ENCODE results near the gene PSD2. TPM values are rescaled to one million over a fixed set of nuclear protein-coding genes. Genes with fewer than 3 reads are reported as not detected.

The PSD2 gene
- total and polyA plus RNA-seq, 12 donors: 0.03 to 0.09 (median 0.08) TPM; not detected in 9

- Histone ChIP-seq H3K36me3 (no peaks in the 10 kb centered on the region), H3K27ac (no peak overlapping the region), H3K27me3 (peaks cover 5 to 85% (median 66%) of the 10 kb centered on the region in 7 donors), H3K9me3 (no peaks in the 10 kb centered on the region), H3K4me1 (peaks cover 0 to 12% (median 5%) of the 10 kb centered on the region in 9 donors), H3K4me3 (peak overlapping the region in 6 of 10 donors; percentile 19 to 53 (median 44))
- intact Hi-C loops (cut with DNase I): loop anchor here in 2 of 10 donors (5.0 to 10.0 kb wide), 3 partner anchors 41 to 349 kb away; no protein-coding TSS in a partner anchor
- DNase-seq: no peak
- no peak for TF ChIP-seq CTCF (IDR thresholded peaks at IDR 0.05)
- no peak for ATAC-seq
- 3% methylated on average over 47 of the region's 47 CpGs for WGBS, 2 donors
These were observed 626 bp downstream of the PSD2 start for GRCh38 chr5:139796061-139796806.

- H3K27ac ChIP-seq: no peak overlapping the region
- WGBS, 2 donors: 65 to 76% methylated on average over 3 of the region's 3 CpGs
- peaks cover 0 to 12% (median 5%) of the 10 kb centered on the region in 9 donors for H3K4me1 ChIP-seq
- DNase-seq (no peak), ATAC-seq (no peak)
- H3K4me3 ChIP-seq: no peak overlapping the region
- intact Hi-C loops (cut with DNase I): loop anchor here in 2 of 10 donors (5.0 to 10.0 kb wide), 3 partner anchors 40 to 347 kb away; no protein-coding TSS in a partner anchor
- H3K9me3 ChIP-seq: no peaks in the 10 kb centered on the region
- no peaks in the 10 kb centered on the region for H3K36me3 ChIP-seq
- peaks cover 5 to 95% (median 76%) of the 10 kb centered on the region in 7 donors for H3K27me3 ChIP-seq
- TF ChIP-seq CTCF (IDR thresholded peaks at IDR 0.05): no peak
These were observed 1.7 kb downstream of the PSD2 start for GRCh38 chr5:139797335-139797734.

- no peak for DNase-seq
- intact Hi-C loops (cut with DNase I): loop anchor here in 2 of 10 donors (5.0 to 10.0 kb wide), 3 partner anchors 39 to 347 kb away; no protein-coding TSS in a partner anchor
- peaks cover 0 to 12% (median 5%) of the 10 kb centered on the region in 9 donors for H3K4me1 ChIP-seq
- H3K36me3 ChIP-seq: no peaks in the 10 kb centered on the region
- no peak for ATAC-seq
- peaks cover 5 to 98% (median 79%) of the 10 kb centered on the region in 7 donors for H3K27me3 ChIP-seq
- WGBS, 2 donors: 55 to 56% methylated on average over 9 of the region's 9 CpGs
- no peaks in the 10 kb centered on the region for H3K9me3 ChIP-seq
- no peak overlapping the region for H3K27ac ChIP-seq
- no peak for TF ChIP-seq CTCF (IDR thresholded peaks at IDR 0.05)
- H3K4me3 ChIP-seq: no peak overlapping the region
These were observed 2.4 kb downstream of the PSD2 start for GRCh38 chr5:139797856-139798510.

GRCh38 chr5:139798883-139799282, 3.3 kb downstream of the PSD2 start:
- Histone ChIP-seq H3K9me3 (no peaks in the 10 kb centered on the region), H3K4me1 (peaks cover 0 to 12% (median 5%) of the 10 kb centered on the region in 9 donors), H3K27ac (no peak overlapping the region), H3K27me3 (peaks cover 5 to 98% (median 86%) of the 10 kb centered on the region in 7 donors), H3K36me3 (no peaks in the 10 kb centered on the region), H3K4me3 (no peak overlapping the region)
- DNase-seq: no peak
- intact Hi-C loops (cut with DNase I): loop anchor here in 2 of 10 donors (5.0 to 10.0 kb wide), 3 partner anchors 38 to 346 kb away; no protein-coding TSS in a partner anchor
- TF ChIP-seq CTCF (IDR thresholded peaks at IDR 0.05): no peak
- 77 to 79% methylated on average over 2 of the region's 2 CpGs for WGBS, 2 donors
- no peak for ATAC-seq
